Islet of Langerhans (tissue), 1 donor: ENCODE data around the gene TNIK.

Experiments
- FAIRE-seq: peaks from one replicate; lab custom pipeline; 2011; peaks lifted over from hg19 to GRCh38; lab: Jason Lieb, UNC

The TNIK gene

GRCh38 chr3:171416666-171417065 lies 43.5 kb downstream of the TNIK start:
- no peak for FAIRE-seq

DNA sequence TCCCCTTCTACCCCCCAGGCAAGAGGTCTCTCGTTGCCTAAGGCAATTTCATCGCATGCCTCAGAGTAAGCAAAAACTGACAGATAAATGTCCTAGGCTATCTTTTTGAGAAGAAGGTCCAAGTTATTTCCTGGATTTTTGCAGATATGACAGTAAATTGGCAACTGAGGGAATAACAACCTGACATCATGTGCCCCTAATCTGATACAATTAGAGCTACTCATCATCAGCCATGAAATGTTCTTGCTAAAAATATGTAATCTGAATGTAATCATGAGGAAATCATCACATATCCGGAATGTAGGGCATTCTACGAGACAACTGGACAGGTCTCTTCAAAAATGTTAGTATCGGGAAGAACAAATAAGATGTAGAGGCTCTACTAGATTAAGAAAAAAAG lies 44.1 kb downstream of the TNIK start:
- no peak for FAIRE-seq

GRCh38 chr3:171415070-171415469 lies 45.1 kb downstream of the TNIK start:
- FAIRE-seq = no peak

GRCh38 chr3:171412473-171412872 lies 47.7 kb downstream of the TNIK start:
- FAIRE-seq = no peak

DNA sequence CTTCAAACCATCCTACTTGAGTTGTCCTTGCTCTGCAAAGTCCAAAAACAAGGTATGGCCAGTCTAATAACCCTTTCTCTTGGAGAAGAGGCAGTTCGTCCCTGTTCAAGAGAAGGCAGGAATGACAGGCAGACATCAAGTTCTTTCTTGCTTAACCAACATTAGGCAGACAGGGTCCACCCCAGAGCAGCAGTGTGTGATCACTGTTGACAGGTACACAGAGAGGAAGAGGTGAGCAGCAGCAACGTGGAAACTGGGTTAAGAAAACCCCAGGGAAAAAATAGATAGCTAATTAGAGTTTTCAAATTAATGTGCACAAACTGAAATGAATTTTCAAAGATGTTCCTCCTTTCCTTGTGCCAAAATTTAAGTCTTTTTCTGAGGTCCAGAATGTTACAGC lies 48.2 kb downstream of the TNIK start:
- no peak for FAIRE-seq

DNA sequence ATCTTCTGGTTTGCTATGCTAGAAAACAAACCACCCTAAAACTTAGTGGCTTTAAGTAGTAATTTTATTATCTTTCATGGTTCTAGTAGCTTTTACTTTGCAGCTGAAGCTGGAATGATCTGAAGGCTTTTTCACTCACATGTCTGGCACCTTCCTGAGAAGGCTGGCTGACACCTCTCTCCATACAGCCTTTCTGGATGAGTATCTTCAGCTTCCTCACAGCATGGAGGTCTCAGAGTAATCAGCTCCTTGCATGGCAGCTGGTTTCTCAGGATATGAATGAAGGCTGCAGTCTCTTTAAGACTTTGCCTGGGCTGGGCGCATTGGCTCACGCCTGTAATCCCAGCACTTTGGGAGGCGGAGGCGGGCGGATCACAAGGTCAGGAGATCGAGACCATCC lies 50.0 kb downstream of the TNIK start:
- FAIRE-seq = no peak

DNA sequence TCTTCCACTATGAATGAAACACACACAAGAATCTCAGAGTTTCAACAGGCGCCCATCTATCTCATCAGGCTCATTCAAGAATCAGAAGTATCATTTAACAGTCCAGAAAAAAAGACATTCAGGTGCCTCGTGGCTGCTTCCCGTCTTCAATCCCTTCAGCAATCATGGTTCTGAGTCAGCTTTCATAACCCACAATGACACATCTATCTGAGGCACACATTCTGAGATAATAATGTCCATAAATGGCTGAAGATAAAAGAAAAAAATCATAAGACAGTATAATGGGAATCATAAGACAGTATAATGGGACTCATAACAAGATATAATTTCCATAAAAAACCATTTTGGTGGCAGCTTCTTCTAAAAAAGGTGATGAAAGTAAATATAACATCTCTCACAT lies 52.4 kb downstream of the TNIK start:
- FAIRE-seq = no peak

DNA sequence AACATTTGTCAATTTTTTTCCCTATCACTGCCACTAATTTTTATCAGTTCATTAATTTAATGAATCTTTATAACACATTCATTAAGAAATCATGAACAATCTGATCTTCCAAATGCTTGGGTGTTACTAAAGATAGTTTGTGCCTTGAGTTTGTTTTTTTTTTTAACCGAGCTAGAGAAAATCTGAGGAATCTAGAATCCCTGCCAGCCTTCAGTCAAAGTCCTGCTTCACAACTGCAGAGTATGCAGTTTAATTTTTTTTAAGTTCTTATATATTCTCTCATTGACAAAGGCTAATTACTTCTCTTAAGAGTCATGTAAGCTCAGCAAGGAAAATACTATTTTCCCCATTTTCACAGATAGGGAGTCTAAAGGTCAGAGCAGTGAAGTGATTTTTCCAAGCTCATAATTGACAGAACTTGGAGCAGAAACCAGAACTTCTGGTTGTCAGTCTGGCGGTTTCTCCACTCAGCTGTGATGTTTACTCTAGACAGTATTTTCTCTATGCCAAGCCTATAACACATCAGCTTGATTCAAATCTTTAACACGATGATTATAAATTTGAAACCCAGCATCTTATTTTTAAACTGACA lies 55.7 kb downstream of the TNIK start:
- FAIRE-seq = peak; percentile 17

- no peak for FAIRE-seq
Observed at GRCh38 chr3:171402281-171402680, 57.9 kb downstream of the TNIK start.

DNA sequence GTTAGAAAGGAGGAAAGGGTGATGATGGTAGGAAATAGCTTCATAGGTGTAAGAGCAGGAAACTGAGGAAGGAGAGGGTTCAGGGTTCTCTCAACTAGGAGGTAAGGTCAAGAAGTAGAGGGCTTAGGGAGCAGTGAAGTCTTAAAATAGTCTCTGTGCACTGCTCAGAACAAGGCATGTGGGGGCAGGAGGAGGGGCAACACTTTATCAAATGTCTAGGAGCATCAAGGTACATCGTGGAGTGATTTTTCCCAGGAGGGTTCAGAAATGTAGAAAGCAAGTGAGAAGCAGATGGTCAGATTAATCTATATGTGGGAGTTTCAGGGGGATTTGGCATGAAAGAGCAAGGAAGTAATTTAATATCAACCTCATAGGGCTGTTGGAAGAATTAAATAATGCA lies 58.8 kb downstream of the TNIK start:
- FAIRE-seq = no peak

DNA sequence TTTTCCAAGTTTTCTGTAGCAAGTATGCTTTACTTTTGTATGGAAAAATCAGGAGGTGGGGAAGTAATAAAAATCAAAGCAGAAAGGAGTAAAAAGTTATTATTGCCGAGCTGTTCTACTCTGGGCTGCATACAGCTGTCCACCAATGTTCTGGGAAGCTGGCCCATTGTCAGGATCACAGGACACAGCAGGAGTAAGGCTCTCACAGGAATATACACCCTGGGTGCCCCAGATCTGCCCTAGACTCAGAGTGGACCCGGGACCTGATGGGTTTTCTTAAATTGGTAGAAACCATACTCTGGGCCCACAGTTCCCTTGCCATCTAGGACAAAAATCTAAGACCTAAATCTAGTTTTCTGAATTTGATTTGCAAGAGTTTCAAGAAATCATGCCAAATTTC lies 60.4 kb downstream of the TNIK start:
- no peak for FAIRE-seq

- FAIRE-seq = no peak
Observed at GRCh38 chr3:171398343-171398742, 61.9 kb downstream of the TNIK start.

DNA sequence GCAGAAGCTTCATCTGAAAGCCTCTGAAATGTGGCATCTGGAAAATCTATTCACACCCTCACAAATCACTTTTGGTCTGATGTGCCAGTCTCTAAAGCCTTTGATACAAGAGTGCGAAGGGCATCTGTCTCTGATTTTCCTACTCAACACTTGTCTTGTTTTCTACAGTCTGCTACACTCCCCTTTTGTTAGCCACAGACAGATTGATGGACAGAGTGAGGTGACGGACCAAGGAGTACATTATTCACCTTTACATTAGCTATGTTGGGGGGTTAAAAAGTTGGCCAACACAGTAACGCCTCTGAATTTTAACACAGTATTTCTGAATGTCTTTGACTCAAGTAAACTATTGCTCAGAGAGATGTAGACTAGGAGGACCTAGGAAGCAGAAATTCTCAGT lies 63.1 kb downstream of the TNIK start:
- FAIRE-seq = no peak

GRCh38 chr3:171396048-171396447 lies 64.2 kb downstream of the TNIK start:
- FAIRE-seq = no peak

GRCh38 chr3:171393032-171393744 lies 67.0 kb downstream of the TNIK start:
- FAIRE-seq = peak; percentile 56

DNA sequence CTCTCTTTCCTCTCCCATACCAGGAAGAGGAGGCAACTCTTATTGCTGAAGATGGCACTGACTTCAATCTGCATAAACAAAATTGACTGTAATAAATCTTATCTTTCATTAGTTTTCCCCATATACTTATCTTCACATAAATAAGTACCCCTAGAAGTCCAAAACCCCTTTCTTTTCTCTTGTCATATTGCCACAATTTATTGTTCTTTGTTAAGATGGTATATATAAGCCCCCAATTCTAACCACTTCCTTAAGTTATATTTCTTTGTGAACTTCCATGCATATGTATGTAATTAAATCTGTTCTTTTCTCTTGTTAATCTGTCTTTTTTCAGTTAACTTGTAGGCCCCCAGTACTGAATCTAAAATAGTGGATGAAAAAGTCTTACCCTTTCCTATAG lies 68.8 kb downstream of the TNIK start:
- peak; percentile 56 for FAIRE-seq

DNA sequence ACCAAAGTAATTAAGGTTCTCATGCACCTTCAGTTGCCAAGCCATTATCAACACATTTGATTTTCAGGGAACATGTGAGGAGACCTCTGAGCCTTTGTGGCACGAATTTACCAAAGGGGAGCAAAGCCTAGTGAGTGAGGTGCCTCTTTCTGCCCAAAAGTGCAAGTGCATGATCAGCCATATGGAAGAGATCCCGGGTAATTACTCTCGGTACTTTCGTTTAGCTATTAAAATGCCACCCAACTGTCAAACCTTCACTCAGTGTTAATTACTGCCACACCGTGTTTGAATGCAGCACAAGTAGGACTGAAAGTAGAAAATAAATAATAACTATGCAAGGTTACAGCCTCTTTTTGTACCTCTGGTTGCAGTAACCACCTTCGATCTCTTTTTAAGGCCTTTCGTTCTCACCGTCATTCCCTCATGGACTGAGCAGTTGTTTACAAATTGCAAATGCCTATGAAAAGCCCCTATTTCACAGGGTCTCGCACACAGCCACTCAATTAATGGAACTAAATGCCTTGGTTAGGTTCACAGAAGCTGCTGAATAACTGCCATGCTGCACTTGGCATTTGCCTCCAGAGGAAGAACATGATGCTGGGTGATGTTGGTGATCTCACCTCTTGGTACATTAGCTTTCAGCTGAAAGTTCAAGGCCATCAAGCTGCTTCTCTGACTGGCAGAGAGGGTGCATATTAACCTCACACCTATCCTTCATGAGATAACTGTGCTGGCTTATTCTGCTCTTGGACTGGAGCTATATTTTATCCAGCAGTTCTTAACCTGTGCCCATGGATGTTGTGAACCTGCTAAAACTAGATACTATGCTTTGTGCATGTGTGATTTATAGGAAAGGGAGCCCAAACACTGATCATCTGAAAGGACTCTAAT lies 69.9 kb downstream of the TNIK start:
- FAIRE-seq = no peak

- FAIRE-seq = no peak
Observed at GRCh38 chr3:171389491-171389890, 70.7 kb downstream of the TNIK start.

- no peak for FAIRE-seq
Observed at GRCh38 chr3:171388527-171388926, 71.7 kb downstream of the TNIK start.

- FAIRE-seq = no peak
Observed at GRCh38 chr3:171387062-171387461, 73.1 kb downstream of the TNIK start.

DNA sequence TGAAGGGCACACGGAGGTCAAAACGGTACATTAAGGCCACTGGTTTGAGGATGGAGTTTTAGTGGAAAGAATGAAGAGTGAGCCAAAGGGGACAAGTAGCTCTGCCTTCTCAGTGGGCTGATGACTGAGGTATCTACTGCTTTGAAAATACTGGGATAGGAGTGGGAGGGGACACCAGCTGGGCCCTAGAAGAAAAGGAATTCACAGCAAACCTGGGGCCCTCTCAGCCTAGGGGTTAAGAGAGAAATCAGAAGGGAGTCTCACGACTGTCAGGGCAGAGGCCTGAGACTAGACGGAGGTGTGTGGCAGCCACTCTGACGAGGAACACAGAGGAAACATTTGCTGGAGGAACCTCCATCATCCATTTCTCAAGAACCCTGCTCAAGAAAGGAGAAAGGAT lies 75.1 kb downstream of the TNIK start:
- no peak for FAIRE-seq

- FAIRE-seq = no peak
Observed at GRCh38 chr3:171384101-171384891, 75.9 kb downstream of the TNIK start.
